CD4-positive, alpha-beta T cell treated with Interleukin-6 at 100 ng/mL for 8 hours (primary cell): ENCODE results near the gene CHCHD6.
A peak's percentile ranks its signal among the peaks of the same experiment; 100 is the strongest.

ENCODE experiments used
- DNase-seq: peaks from one replicate; pipeline ENCODE4 v3.0.0-alpha.2; 2020; ENCODE audit warnings: mixed read lengths, low spot score

Gene CHCHD6

GRCh38 chr3:126743781-126744180 lies 39.7 kb downstream of the CHCHD6 start:
- no peak for DNase-seq

- DNase-seq: no peak
Observed at GRCh38 chr3:126745760-126746394, 41.8 kb downstream of the CHCHD6 start.

GRCh38 chr3:126746395-126747177 lies 42.5 kb downstream of the CHCHD6 start:
- DNase-seq: no peak

GRCh38 chr3:126747768-126748167 lies 43.7 kb downstream of the CHCHD6 start:
- DNase-seq: no peak

GRCh38 chr3:126748701-126749546 lies 44.9 kb downstream of the CHCHD6 start:
- DNase-seq: no peak

- no peak for DNase-seq
Observed at GRCh38 chr3:126749547-126749875, 45.5 kb downstream of the CHCHD6 start.

- no peak for DNase-seq
Observed at GRCh38 chr3:126749931-126750755, 46.1 kb downstream of the CHCHD6 start.

GRCh38 chr3:126750756-126751121 lies 46.7 kb downstream of the CHCHD6 start:
- DNase-seq: no peak

- DNase-seq: no peak
Observed at GRCh38 chr3:126751611-126752302, 47.7 kb downstream of the CHCHD6 start.

GRCh38 chr3:126752303-126753190 lies 48.5 kb downstream of the CHCHD6 start:
- peak; percentile 23 for DNase-seq

- no peak for DNase-seq
Observed at GRCh38 chr3:126753191-126754160, 49.4 kb downstream of the CHCHD6 start.

GRCh38 chr3:126755866-126756265 lies 51.8 kb downstream of the CHCHD6 start:
- no peak for DNase-seq

GRCh38 chr3:126758026-126758425 lies 54.0 kb downstream of the CHCHD6 start:
- DNase-seq: no peak

- DNase-seq: no peak
Observed at GRCh38 chr3:126758882-126759281, 54.8 kb downstream of the CHCHD6 start.

GRCh38 chr3:126760541-126760940 lies 56.5 kb downstream of the CHCHD6 start:
- no peak for DNase-seq

- no peak for DNase-seq
Observed at GRCh38 chr3:126763035-126763434, 59.0 kb downstream of the CHCHD6 start.

GRCh38 chr3:126765187-126766069 lies 61.4 kb downstream of the CHCHD6 start:
- DNase-seq: no peak

GRCh38 chr3:126766653-126767052 lies 62.6 kb downstream of the CHCHD6 start:
- DNase-seq: no peak
